Globus pallidus (tissue), 1 donor: ENCODE results near the gene MFSD2A.
"Not testable (repeated sequence)": the region's sequence is repeated elsewhere in the genome, so short reads cannot be mapped to it uniquely, and the experiment has no call there.

Source experiments
- DNase-seq: peaks from one replicate; pipeline ENCODE4 v3.0.0-alpha.2; 2015; ENCODE audit warnings: low spot score

The MFSD2A gene

DNA sequence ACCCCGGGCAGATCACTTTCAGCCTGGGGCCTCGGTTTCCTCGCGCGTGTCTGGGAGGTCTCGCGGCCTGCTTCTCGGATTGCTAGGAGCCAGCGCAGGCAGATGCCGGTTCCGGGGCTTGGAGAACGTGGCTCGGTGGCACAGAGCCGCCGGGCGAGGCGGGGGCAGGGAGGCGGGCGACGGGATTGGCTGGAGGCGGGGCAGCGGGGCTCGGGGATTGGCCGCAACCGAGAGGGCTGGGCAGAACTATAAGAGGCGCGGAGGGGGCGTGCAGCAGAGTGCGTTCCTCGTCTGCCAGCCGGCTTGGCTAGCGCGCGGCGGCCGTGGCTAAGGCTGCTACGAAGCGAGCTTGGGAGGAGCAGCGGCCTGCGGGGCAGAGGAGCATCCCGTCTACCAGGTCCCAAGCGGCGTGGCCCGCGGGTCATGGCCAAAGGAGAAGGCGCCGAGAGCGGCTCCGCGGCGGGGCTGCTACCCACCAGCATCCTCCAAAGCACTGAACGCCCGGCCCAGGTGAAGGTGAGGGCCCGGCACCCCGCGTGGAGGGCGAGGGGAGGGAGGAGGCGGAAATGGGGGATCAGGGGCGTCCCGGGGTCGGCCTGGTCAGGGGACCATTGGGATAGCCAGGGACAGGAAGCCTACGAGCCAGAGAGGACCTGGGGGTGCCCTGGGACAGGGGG is at the start of gene MFSD2A:
TSS of gene MFSD2A (plus strand) at position 276 of the 677 bp plus-strand sequence. CDS start at position 424, 148 bp downstream.
- peak; percentile 90 for DNase-seq

DNA sequence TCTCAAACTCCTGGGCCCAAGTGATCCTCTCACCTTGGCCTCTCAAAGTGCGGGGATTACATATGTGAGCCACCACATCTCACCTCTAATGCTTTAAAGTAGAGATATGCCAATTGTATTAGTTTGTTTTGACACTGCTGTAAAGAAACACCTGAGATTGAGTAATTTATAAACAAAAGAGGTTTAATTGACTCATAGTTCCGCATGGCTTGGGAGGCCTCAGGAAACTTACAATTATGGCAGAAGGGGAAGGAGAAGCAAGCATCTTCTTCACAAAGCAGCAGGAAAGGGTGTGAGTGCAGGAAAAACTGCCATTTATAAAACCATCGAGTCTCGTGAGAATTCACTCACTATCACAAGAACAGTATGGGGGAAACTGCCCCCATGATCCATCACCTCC is 49.8 kb upstream of the MFSD2A start:
- DNase-seq = no peak

DNA sequence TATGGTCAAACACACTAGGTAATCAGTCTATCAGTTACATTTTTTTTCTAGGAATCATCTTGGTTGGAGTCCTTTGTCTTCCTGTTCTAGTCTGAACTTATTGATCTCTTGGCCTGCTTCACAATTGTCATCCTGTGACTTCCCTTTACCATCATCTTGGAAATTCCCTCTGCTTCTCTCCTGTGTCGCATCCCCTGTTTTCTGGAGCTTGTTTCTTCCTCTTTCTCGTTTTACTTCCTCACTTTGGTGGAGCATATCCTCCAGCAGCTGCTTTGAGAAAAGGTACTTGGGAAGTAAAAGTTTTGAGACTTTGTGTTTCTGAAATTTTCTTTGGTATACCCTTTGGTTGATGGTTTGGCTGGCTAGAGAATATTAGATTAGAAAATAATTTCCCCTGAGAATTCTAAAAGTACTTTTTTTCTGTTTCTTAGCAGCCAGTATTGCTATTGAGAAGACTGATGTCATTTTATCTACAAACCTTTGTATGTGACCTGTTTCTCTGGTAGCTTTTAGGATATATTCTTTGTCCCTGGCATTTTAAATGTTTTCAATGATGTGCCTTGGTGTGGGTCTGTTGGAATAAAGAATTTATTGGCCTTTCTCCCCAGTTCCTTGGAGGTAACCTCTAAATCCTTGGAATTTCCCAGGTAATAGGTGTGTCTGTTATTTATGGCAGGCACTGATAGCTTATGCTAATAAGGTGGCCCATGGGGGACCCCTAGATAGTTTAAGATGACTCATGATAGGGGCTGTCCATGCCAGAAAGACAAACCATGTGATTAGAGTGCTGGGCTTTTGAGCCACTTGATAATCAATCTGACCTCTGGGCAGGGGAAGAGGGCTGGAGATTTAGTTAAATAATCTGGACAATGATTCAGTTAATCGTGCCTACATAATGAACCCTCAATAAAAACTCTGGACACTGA is 47.2 kb upstream of the MFSD2A start:
- peak; percentile 28 for DNase-seq

DNA sequence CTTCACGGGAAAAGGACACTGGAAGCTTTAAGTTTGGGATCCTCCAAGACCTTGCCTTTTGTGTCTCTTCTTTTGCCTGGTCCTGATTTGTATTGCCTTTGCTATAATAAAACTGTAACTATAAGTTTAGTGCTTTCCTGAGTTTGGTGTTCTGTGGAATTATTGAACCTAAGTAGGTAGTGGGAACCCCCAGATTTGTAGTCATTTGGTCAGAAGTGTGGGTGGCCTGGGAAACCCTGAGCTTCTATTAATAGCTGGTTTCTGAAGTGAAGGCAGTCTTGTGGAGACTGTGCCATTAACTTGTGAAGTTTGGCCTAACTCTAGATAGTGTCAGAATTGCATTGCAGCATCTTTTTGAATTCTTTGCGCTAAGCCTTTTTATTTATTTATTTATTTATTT is 46.4 kb upstream of the MFSD2A start:
- no peak for DNase-seq

DNA sequence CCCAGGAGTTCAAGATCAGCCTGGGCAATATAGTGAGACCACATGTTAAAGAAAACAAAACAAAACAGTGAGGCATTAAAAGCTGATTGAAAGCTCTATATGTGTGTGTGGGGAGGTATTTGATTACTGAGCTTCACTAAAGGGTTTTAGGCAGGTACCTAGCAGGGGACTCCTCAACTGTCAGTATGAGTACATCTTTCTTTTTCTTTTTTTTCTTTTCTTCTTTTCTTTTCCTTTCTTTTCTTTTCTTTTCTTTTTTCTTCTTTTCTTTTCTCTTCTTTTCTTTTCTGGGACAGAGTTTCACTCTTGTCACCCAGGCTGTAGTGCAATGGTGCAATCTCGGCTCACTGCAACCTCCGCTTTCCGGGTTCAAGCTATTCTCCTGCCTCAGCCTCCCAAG is 44.7 kb upstream of the MFSD2A start:
- no peak for DNase-seq

DNA sequence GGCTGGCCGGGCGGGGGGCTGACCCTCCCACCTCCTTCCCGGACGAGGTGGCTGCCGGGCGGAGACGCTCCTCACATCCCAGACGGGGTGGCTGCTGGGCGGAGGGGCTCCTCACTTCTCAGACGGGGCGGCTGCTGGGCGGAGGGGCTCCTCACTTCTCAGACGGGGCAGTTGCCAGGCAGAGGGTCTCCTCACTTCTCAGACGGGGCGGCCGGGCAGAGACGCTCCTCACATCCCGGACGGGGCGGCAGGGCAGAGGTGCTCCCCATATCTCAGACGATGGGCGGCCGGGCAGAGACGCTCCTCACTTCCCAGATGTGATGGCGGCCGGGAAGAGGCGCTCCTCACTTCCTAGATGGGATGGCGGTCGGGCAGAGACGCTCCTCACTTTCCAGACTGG is 41.8 kb upstream of the MFSD2A start:
- DNase-seq = not testable (repeated sequence)

DNA sequence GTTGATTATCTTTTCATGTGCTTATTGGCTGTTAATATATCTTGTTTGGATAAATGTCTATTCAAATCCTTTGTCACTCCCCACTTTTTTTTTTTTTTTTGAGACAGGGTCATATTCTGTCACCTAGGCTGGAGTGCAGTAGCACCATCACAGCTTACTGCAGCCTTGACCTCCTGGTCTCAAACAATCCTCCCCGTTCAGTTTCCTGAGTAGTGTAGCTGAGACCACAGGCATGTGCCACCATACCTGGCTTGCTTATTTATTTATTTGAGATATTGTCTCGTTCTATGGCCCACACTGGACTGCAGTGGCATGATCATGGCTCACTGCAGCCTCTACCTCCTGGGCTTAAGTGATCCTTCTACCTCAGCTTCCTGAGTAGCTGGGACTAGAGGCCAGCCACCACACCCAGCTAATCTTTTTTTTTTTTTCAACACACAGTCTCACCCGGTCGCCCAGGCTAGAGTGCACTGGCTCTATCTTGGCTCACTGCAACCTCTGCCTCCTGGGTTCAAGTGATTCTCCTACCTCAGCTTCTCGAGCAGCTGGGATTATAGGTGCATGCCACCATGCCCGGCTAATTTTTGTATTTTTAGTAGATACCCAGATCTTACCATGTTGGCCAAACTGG is 39.3 kb upstream of the MFSD2A start:
- DNase-seq = no peak

DNA sequence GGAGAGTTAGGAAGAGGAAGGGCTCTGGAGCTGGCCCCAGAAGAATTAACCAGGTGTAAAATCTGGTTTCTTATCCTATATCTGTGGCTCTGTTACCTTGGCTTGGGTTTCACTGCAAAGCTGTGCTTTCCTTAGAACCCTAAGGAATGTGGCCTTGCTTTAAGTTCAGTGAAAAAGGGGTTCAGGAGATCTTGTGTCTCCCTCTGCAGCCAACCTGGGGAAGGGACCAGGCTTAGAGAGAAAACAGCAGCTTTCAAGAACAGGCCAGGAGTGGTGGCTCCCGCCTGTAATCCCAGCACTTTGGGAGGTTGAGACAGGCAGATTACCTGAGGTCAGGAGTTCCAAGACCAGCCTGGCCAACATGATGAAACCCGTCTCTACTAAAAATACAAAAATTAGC is 37.1 kb upstream of the MFSD2A start:
- DNase-seq = no peak

DNA sequence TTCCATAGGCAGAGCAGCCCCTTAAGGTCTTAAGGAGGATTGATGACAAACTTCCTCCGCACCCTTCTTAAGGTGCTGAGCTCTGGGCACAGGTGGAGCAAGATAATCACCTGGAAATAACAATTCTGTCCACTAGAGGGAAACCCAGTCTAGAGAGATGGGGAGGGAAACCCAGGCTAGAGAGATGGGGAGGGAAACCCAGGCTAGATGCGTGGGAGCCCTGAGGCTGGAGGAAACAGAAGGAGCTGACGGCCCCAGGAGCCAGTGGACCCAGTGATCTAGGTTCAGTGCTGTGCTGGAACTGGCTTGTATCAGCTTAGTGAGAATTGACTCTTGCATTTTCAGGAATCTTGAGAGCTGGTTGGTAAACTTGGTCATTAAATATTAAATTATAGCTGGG is 35.4 kb upstream of the MFSD2A start:
- peak; percentile 42 for DNase-seq

DNA sequence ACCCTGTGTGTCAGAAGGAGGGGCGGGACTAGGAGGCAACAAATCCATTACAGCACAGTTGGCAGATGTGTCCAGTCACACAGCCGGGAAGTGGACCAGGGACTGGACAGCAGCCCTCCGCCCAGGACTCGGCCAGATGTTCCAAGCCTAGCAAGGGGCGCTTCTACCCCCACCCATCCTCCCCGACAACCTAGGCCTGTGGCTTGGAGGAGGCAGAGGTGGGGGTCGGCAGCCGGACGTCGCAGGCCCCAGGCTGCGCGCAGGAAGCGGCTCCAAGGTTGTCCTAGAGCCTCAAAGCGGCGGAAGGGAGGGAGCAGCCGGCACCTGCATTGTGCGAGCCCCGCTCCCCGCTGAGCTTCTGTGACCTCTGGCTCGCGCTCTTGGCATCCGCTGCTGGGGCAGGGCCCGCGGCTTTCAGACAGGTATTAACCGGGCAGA is 32.7 kb upstream of the MFSD2A start:
- DNase-seq = no peak

DNA sequence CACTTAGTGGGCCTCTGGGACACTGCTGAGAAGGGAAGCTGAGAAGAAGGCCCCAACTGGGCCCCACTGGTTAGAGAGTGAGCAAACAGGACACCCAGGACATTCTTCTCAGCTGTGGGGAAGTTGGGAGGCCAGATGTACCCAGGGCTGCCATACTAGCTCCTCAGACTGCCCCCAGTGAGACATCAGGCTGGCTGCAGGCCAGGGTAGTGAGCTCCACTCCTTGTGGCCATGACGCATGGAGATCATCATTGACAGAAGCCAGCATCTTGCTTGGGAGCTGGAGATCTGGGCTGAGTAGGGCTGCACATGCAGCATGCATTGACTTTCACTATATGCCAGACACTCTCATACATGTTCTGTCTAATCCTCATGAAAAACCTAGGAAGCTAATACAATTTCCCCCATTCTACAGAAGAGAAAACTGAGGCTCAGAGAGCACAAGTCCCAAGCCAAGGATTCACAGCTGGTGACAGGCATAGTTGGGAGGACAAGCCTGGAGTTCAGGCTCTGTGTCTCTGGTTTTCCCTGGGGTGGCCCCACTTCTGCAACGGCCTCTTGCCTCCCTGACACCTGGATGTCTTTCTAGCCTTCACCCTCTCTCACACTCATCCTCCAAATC is 29.1 kb upstream of the MFSD2A start:
- DNase-seq = no peak

DNA sequence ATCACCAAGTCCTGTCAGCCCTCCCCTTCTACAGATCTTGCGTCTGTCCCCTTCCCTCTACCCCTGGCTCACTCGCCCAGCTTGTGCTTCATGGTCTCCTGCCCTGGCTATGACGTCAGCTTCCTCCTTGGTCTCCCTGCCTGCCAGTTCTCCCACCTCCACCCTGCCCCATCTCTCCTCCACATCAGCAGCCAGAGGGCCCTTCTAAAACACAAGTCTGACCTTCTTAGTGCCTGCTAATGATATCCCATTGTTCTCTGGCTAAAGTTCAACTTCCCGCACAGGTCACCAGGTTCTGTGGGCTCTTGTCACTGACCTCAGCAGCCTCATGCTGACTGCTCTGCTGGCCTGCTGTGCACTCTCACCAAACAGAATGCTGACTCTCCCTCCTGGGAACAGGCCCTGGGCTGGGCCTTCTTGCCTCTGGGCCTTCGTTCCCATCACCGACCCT is 28.6 kb upstream of the MFSD2A start:
- DNase-seq = no peak

DNA sequence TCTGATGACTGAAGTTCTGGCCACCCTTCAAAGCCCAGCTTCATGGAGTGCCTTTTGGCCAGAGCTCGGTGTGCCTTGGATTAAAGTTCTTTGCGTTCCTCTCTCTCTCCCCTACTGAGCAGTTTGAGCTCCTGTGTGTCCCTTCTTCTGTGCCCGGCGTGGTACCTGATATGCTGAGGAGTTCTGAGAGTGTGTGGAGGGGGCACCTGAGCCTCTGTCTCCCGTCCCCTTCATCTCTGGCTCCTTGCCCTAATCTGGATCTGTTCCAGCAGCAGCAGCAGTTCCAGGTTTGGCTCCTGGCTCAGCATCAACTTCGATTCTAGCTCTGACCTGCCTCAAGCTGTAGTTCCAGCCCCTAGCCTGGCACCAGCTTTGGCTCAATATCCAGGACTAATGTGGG is 28.1 kb upstream of the MFSD2A start:
- DNase-seq = no peak

DNA sequence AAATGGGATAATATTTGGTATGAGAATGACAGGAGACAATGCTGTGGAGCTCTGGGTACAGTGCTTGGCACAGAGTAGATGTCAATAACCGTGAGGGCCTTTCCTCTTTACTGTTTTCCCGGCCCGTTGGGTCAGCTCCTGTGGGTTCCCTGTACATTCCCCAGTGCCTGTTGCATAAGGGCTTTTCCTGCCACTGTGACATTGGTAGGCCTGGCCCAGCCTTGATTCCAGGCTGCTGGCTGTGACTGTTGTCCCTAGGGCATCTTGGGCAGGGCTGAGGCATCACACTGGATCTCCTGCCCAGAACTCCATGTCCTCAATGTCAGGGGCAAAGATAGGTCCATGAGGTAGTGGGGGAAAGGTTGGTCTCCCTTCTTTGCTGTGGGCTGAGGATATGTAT is 27.4 kb upstream of the MFSD2A start:
- no peak for DNase-seq

DNA sequence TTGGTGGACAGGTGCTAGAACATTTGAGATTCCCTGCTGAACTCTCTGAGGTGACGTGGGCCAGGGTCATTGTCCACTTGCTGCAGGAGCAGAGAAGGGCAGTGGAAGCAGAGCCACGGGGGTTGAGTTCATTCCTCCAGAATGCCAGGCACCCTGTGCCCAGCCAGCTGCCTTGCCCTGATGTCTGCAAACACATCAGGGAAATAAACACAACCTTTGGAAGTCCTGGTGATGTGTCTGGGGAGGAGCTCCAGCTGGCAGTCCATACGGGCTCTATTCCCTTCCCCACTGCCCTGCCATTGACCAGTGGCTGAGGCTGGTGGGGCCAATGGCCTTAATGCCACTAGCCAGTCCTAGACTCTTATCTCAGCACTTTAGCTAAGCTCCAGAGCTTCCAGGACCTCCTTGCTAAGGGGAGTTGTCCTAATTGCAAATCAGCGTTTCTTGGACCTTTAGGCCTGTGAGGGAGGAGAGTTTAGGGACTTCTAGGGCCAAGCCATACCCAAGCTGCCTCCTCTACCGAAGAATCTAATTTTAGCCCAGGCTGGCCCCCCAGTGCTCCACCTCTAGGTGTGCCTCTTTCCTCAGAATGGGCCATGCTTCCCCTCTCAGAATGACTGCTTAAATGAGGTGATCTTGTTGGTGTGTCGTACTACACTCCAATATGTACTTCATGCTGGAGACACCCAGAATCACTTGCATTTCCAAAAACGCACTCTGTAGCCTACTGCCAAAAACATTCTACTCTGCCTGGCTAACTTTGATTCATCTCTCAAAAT is 25.9 kb upstream of the MFSD2A start:
- no peak for DNase-seq

DNA sequence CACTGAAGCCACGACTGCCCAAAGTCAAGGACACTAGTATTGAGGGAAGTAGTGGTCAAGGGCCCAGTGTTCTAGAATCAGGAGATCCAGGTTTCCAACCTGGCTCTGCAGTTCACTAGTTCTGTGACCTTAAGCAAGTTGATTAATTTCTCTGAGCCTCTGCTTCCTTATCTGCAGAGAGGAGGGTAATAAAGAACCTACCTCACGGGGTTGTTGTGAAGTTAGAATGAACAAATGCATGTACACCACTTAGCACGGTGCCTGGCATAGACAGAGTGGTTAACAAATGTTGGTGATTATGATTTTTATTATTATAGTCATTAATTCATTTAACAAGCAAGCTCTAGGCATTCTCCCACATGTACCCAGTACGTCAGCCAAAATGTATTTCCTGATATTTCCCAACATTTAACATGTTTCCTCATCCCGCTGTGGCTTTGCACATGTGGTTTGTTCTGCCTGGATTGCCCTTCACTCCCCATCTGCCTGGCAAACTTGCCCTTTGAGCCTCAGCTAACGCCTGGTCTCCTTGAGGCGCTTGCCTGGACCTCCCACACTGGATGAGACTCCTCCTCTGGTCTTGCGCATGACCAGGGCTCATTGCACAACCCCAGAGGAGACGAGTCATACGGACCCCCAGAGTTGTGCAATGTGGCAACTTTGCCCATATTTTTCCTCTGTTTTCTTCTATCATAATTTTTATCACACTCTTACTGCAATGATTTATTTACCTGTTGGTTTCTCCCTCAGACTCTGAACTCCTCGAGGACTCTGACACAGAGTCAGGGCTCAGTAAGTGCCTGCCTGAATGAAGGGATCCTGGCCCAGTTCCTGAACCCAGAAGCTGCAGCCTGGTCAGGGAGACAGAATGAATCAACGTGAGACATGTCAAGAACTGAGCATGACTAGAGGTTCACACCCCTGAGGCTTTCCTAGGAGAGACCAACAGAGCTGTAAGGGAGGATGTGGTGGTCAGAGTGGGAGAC is 20.7 kb upstream of the MFSD2A start:
- DNase-seq = peak; percentile 46

DNA sequence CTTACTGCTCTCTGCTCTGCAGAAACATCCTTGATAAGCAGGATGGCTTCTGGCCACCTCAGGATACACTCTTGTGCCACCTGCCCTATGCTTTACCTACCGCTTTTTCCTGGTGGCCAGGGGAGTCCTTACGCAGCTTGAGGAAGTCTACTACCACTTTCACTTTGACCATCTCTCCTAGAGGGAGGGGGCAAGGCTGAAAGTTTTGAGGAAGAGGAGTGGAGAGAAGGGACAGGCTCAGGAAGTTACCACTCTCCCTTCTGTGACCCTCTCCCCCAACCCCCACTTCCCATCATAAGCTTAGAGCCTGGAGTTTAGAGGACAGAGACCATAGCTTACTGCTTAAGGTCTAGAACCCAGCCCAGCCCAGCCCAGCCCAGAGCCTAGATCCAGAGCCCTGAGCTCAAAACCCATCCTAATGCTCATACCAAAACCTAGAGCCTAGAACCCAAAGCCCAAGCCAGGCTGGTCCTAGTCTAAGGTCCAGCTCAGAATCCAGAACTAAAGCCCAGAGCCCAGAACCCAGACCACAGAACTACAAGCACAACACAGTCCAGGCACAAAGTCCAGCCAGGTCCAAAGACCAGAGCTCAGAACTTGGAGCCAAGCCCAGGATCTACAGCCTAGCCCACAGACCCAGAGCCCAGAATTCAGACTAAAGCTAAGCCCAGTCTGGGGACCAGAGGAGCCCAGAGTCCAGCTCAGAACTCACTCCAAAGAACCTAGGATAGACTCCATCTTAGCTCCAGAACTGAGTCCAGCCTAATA is 18.0 kb upstream of the MFSD2A start:
- peak; percentile 63 for DNase-seq

DNA sequence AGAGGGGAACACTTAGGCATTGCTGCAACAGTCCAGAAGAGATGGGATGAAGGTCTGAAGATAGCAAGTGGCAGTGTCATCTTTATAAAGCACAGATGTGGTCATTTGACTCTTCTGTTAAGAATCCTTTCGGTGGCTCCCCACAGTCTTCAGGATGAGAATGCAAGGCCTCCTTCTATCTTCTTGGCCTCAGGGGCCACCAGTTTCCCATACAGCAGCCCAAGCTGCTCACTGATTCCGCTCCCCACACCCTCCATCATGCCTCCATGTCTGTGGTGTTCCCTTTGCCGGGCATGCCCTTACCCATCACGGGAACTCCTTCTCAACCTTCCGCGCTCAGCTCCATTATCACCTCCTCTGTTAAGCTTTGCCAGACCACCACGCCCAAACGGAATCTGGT is 16.1 kb upstream of the MFSD2A start:
- DNase-seq = no peak

DNA sequence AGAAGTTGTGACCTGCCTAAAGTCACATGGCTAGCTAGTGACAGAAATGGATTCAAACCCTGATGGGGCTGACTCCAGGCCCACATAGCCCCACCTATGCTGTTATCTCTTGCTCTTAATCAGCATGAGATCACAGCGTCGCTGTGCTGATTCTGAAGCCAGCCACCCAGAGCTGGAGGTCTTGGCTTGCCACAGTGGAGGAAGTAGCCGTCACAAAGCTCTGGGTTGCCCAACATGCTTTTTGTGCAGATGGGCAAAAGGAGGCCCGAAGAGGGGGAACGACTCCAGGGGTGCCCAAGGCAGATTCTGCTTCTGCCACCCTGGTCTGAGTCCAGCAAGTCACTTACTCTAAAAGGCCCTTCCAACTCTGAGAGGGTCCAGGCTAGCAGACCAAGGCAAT is 14.7 kb upstream of the MFSD2A start:
- peak; percentile 26 for DNase-seq
